GM23338 (cell line): ENCODE measurements around the gene STRA6. TPM values are rescaled to one million over a fixed set of nuclear protein-coding genes. Genes with fewer than 3 reads are reported as not detected.
A peak's percentile ranks its signal among the peaks of the same experiment; 100 is the strongest.

Experiments
- ATAC-seq: fragments of 200-7000 bp; cut with Tn5 transposase; 3 replicates; pipeline ENCODE4 v1.9.1; 2020
- DNase-seq: peaks from one replicate; pipeline ENCODE4 v3.0.0-alpha.2; 2015; ENCODE audit warnings: low spot score
- H2AFZ ChIP-seq: fragments of 200-600 bp; sonication (generic); 2 replicates; pipeline ENCODE4 v1.8.0; 2016; ENCODE audit warnings: antibody characterized with exemption, mild to moderate bottlenecking, moderate library complexity
- H3F3A ChIP-seq: fragments of 200-600 bp; sonication (generic); replicated peaks from 2 replicates; pipeline ENCODE4 v1.8.0; 2017; ENCODE audit warnings: antibody characterized with exemption, mixed run types, low read depth
- H3K27ac ChIP-seq: fragments of 200-600 bp; sonication (generic); 2 replicates; pipeline ENCODE4 v1.6.1; 2016; ENCODE audit warnings: low read depth
- H3K27me3 ChIP-seq: fragments of 200-600 bp; sonication (generic); 2 replicates; pipeline ENCODE4 v1.8.0; 2016; ENCODE audit warnings: mild to moderate bottlenecking, mixed run types, moderate library complexity; ENCODE audit not compliant: insufficient read depth
- H3K36me3 ChIP-seq: fragments of 200-600 bp; sonication (generic); 2 replicates; pipeline ENCODE4 v1.8.0; 2016; ENCODE audit warnings: mild to moderate bottlenecking; ENCODE audit not compliant: insufficient read depth
- H3K4me1 ChIP-seq: fragments of 200-600 bp; sonication (generic); 2 replicates; pipeline ENCODE4 v1.8.0; 2016; ENCODE audit warnings: mild to moderate bottlenecking, moderate library complexity; ENCODE audit not compliant: insufficient read depth
- H3K4me2 ChIP-seq: fragments of 200-600 bp; sonication (generic); 2 replicates; pipeline ENCODE4 v1.7.1; 2017; ENCODE audit warnings: mixed run types
- H3K4me3 ChIP-seq: fragments of 200-600 bp; sonication (generic); 2 replicates; pipeline ENCODE4 v1.6.1; 2016; ENCODE audit warnings: mixed run types
- H3K79me2 ChIP-seq: fragments of 200-600 bp; sonication (generic); replicated peaks from 2 replicates; pipeline ENCODE4 v1.8.0; 2017; ENCODE audit warnings: mild to moderate bottlenecking; ENCODE audit not compliant: insufficient read depth
- H3K9me2 ChIP-seq: fragments of 200-600 bp; sonication (generic); 2 replicates; pipeline ENCODE4 v1.8.0; 2017; ENCODE audit not compliant: insufficient read depth
- H4K20me1 ChIP-seq: fragments of 200-600 bp; sonication (generic); replicated peaks from 2 replicates; pipeline ENCODE4 v1.8.0; 2017; ENCODE audit warnings: mild to moderate bottlenecking; ENCODE audit not compliant: insufficient read depth
- H3K27ac Mint-ChIP-seq: 2 replicates; pipeline ENCODE4 v1.8.0; 2020; ENCODE audit warnings: inconsistent platforms, mild to moderate bottlenecking, moderate library complexity, mixed read lengths
- H3K27me3 Mint-ChIP-seq: 3 replicates; pipeline ENCODE4 v1.8.0; 2022; ENCODE audit warnings: low read depth, mild to moderate bottlenecking, moderate library complexity, mixed read lengths, inconsistent platforms; ENCODE audit not compliant: insufficient read depth, poor library complexity
- H3K36me3 Mint-ChIP-seq: 3 replicates; pipeline ENCODE4 v1.8.0; 2021; ENCODE audit warnings: low read depth, mild to moderate bottlenecking, inconsistent platforms, moderate library complexity, mixed read lengths
- H3K4me1 Mint-ChIP-seq: 3 replicates; pipeline ENCODE4 v1.8.0; 2020; ENCODE audit warnings: mild to moderate bottlenecking, inconsistent platforms, mixed read lengths
- H3K4me3 Mint-ChIP-seq: 3 replicates; pipeline ENCODE4 v1.8.0; 2021; ENCODE audit warnings: moderate library complexity, mild to moderate bottlenecking, inconsistent platforms, mixed read lengths
- H3K9me3 Mint-ChIP-seq: 3 replicates; pipeline ENCODE4 v1.8.0; 2020; ENCODE audit warnings: moderate library complexity, mild to moderate bottlenecking, inconsistent platforms, mixed read lengths
- CREB1 ChIP-seq: fragments of 250-450 bp; sonication (Bioruptor Pico); IDR thresholded peaks from 2 replicates; pipeline ENCODE4 v1.5.0; 2020; ENCODE audit warnings: low read depth, mild to moderate bottlenecking, moderate library complexity
- EZH2 ChIP-seq: fragments of 200-600 bp; sonication (generic); IDR thresholded peaks from one replicate; pipeline ENCODE4 v1.8.0; 2017; ENCODE audit warnings: antibody characterized with exemption, mild to moderate bottlenecking, low read depth; ENCODE audit not compliant: unreplicated experiment
- EZH2phosphoT487 ChIP-seq: fragments of 200-600 bp; sonication (generic); IDR thresholded peaks from one replicate; pipeline ENCODE4 v1.8.1; 2018; ENCODE audit warnings: antibody characterized with exemption; ENCODE audit not compliant: unreplicated experiment
- JUNB ChIP-seq: IDR thresholded peaks from one replicate; pipeline ENCODE4 v1.6.1; 2016; ENCODE audit warnings: antibody characterized with exemption; ENCODE audit not compliant: unreplicated experiment
- NANOG ChIP-seq: IDR thresholded peaks from 2 replicates; pipeline ENCODE4 v1.6.1; 2016; ENCODE audit warnings: antibody characterized with exemption, borderline replicate concordance
- POLR2AphosphoS5 ChIP-seq: IDR thresholded peaks from 2 replicates; pipeline ENCODE4 v1.6.1; 2016; ENCODE audit warnings: antibody characterized with exemption, low read depth
- REST ChIP-seq: IDR thresholded peaks from one replicate; pipeline ENCODE4 v1.6.1; 2018; ENCODE audit warnings: antibody characterized with exemption; ENCODE audit not compliant: unreplicated experiment
- STAT1 ChIP-seq: IDR thresholded peaks from one replicate; pipeline ENCODE4 v1.6.1; 2016; ENCODE audit warnings: antibody characterized with exemption; ENCODE audit not compliant: unreplicated experiment
- ZNF114 ChIP-seq: fragments of 250-450 bp; sonication (Bioruptor Pico); IDR thresholded peaks from 2 replicates; pipeline ENCODE4 v1.5.0; 2020; ENCODE audit warnings: mild to moderate bottlenecking, moderate library complexity
- ZNF331 ChIP-seq: fragments of 250-450 bp; sonication (Bioruptor Pico); IDR thresholded peaks from 2 replicates; pipeline ENCODE4 v1.5.0; 2020; ENCODE audit warnings: low read depth, mild to moderate bottlenecking, moderate library complexity
- polyA plus RNA-seq: library from polyadenylated mRNA; unstranded; fragments of >200 nt; fragmentation: Nextera tagmentation; extraction: Ambion mirVana; gene quantifications from 2 replicates; pipeline ENCODE4 v1.2.1, GENCODE V29; 2016
- total RNA-seq: library from RNA; depleted of rRNA; stranded (reverse); fragments of >200 nt; shearing (Covaris generic); gene quantifications from 2 replicates; pipeline ENCODE4 v1.2.3, GENCODE V29; 2014
- TF ChIP-seq, protein P1 (sequence below): IDR thresholded peaks from 2 replicates; pipeline ENCODE4 v1.6.1; 2016; ENCODE audit warnings: antibody characterized with exemption
- TF ChIP-seq, protein P2 (sequence below): fragments of 250-450 bp; sonication (Bioruptor Pico); IDR thresholded peaks from 2 replicates; pipeline ENCODE4 v1.5.0; 2020; ENCODE audit warnings: mild to moderate bottlenecking, moderate library complexity
- TF ChIP-seq, protein P3 (sequence below), 2 experiments: fragments of 200-600 bp in 1 of 2; sonication (generic) in 1 of 2; conservative IDR thresholded peaks; 2 replicates each; pipeline versions ENCODE4 v1.5.1 to v1.6.1; 2016 to 2017; ENCODE audit warnings: antibody characterized with exemption in 2 of 2, low read depth in 2 of 2, mild to moderate bottlenecking in 2 of 2, moderate library complexity in 1 of 2

Gene STRA6
- total and polyA plus RNA-seq, 2 experiments from 2014 or later: 8.2 to 9.9 TPM

DNA sequence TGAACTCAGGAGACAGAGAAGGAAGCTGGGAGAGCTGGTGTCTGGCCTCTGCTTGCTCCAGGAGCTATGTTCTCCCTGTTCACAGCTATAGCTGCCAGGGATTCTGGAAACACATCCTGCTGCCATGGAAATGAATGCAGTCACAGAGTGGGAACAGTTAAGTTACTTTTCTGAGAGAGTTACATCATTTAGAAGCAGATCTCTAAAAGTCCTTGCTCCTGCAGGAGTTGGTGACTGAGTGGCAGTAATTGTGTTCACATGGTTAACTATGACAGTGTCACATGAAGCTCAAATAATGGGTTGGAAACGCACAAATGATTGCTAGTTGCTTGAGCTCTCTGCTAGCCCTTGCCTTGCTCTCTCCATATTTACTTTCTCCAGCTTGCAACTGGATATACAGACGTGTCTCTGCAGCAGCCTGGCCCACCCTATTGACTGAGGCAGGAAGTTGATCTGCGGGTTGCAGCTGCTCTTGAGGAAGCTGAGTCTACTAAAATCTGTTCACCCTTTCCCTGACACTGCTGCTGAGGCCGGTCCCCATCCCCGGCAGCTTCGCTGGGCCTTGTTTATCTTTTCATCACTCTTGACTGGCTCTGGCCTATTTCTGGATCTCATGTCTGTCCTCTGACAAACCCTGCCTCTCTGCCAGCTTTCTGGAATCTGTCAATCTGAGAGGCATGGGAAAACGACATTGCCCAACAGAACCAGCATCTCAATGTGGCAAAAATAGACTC is 45.7 kb downstream of the STRA6 start:
- Histone ChIP-seq H3F3A (no peaks in the 10 kb centered on the region; the same call in 1 of the 2 replicates), H3K27ac (no peak overlapping the region), H3K27me3 (no peaks in the 10 kb centered on the region), H3K36me3 (no peaks in the 10 kb centered on the region), H3K4me2 (no peak overlapping the region), H3K4me3 (no peak overlapping the region), H3K4me1 (no peaks in the 10 kb centered on the region), H3K9me2 (no peaks in the 10 kb centered on the region), H3K79me2 (no peaks in the 10 kb centered on the region), H4K20me1 (no peaks in the 10 kb centered on the region), H2AFZ (peak overlapping the region; percentile 24)
- DNase-seq (no peak), ATAC-seq (no peak)
- Mint-ChIP-seq H3K27ac (no peak overlapping the region), H3K36me3 (no peaks in the 10 kb centered on the region), H3K4me1 (peaks cover 8% of the 10 kb centered on the region), H3K4me3 (no peak overlapping the region), H3K27me3 (peaks cover 6% of the 10 kb centered on the region), H3K9me3 (no peaks in the 10 kb centered on the region)
- TF ChIP-seq EZH2phosphoT487: no peak
- no peak for TF ChIP-seq ZNF114
- TF ChIP-seq ZNF331 (CRISPR knock-in tag): no peak
- TF ChIP-seq, protein P1, sequence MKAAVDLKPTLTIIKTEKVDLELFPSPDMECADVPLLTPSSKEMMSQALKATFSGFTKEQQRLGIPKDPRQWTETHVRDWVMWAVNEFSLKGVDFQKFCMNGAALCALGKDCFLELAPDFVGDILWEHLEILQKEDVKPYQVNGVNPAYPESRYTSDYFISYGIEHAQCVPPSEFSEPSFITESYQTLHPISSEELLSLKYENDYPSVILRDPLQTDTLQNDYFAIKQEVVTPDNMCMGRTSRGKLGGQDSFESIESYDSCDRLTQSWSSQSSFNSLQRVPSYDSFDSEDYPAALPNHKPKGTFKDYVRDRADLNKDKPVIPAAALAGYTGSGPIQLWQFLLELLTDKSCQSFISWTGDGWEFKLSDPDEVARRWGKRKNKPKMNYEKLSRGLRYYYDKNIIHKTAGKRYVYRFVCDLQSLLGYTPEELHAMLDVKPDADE: no peak
- no peak for TF ChIP-seq EZH2
- no peak for TF ChIP-seq POLR2AphosphoS5
- no peak for TF ChIP-seq JUNB
- TF ChIP-seq, protein P2, sequence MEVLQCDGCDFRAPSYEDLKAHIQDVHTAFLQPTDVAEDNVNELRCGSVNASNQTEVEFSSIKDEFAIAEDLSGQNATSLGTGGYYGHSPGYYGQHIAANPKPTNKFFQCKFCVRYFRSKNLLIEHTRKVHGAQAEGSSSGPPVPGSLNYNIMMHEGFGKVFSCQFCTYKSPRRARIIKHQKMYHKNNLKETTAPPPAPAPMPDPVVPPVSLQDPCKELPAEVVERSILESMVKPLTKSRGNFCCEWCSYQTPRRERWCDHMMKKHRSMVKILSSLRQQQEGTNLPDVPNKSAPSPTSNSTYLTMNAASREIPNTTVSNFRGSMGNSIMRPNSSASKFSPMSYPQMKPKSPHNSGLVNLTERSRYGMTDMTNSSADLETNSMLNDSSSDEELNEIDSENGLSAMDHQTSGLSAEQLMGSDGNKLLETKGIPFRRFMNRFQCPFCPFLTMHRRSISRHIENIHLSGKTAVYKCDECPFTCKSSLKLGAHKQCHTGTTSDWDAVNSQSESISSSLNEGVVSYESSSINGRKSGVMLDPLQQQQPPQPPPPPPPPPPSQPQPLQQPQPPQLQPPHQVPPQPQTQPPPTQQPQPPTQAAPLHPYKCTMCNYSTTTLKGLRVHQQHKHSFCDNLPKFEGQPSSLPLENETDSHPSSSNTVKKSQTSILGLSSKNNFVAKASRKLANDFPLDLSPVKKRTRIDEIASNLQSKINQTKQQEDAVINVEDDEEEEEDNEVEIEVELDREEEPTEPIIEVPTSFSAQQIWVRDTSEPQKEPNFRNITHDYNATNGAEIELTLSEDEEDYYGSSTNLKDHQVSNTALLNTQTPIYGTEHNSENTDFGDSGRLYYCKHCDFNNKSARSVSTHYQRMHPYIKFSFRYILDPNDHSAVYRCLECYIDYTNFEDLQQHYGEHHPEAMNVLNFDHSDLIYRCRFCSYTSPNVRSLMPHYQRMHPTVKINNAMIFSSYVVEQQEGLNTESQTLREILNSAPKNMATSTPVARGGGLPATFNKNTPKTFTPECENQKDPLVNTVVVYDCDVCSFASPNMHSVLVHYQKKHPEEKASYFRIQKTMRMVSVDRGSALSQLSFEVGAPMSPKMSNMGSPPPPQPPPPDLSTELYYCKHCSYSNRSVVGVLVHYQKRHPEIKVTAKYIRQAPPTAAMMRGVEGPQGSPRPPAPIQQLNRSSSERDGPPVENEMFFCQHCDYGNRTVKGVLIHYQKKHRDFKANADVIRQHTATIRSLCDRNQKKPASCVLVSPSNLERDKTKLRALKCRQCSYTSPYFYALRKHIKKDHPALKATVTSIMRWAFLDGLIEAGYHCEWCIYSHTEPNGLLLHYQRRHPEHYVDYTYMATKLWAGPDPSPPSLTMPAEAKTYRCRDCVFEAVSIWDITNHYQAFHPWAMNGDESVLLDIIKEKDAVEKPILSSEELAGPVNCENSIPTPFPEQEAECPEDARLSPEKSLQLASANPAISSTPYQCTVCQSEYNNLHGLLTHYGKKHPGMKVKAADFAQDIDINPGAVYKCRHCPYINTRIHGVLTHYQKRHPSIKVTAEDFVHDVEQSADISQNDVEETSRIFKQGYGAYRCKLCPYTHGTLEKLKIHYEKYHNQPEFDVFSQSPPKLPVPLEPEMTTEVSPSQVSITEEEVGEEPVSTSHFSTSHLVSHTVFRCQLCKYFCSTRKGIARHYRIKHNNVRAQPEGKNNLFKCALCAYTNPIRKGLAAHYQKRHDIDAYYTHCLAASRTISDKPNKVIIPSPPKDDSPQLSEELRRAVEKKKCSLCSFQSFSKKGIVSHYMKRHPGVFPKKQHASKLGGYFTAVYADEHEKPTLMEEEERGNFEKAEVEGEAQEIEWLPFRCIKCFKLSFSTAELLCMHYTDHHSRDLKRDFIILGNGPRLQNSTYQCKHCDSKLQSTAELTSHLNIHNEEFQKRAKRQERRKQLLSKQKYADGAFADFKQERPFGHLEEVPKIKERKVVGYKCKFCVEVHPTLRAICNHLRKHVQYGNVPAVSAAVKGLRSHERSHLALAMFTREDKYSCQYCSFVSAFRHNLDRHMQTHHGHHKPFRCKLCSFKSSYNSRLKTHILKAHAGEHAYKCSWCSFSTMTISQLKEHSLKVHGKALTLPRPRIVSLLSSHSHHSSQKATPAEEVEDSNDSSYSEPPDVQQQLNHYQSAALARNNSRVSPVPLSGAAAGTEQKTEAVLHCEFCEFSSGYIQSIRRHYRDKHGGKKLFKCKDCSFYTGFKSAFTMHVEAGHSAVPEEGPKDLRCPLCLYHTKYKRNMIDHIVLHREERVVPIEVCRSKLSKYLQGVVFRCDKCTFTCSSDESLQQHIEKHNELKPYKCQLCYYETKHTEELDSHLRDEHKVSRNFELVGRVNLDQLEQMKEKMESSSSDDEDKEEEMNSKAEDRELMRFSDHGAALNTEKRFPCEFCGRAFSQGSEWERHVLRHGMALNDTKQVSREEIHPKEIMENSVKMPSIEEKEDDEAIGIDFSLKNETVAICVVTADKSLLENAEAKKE (CRISPR knock-in tag): no peak
- TF ChIP-seq, protein P3, sequence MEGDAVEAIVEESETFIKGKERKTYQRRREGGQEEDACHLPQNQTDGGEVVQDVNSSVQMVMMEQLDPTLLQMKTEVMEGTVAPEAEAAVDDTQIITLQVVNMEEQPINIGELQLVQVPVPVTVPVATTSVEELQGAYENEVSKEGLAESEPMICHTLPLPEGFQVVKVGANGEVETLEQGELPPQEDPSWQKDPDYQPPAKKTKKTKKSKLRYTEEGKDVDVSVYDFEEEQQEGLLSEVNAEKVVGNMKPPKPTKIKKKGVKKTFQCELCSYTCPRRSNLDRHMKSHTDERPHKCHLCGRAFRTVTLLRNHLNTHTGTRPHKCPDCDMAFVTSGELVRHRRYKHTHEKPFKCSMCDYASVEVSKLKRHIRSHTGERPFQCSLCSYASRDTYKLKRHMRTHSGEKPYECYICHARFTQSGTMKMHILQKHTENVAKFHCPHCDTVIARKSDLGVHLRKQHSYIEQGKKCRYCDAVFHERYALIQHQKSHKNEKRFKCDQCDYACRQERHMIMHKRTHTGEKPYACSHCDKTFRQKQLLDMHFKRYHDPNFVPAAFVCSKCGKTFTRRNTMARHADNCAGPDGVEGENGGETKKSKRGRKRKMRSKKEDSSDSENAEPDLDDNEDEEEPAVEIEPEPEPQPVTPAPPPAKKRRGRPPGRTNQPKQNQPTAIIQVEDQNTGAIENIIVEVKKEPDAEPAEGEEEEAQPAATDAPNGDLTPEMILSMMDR (conservative IDR thresholded peaks at IDR 0.05; ENCODE audit: low read depth in 2 of 2): no peak
- TF ChIP-seq STAT1: no peak
- TF ChIP-seq REST: no peak
- TF ChIP-seq NANOG: no peak
- TF ChIP-seq CREB1 (CRISPR knock-in tag): no peak
